ENCODE data around the gene PRSS33. TPM values are rescaled to one million over a fixed set of nuclear protein-coding genes. Genes with fewer than 3 reads are reported as not detected.

Gene PRSS33
- total RNA-seq, 1 experiment from 2014 or later = not detected

DNA sequence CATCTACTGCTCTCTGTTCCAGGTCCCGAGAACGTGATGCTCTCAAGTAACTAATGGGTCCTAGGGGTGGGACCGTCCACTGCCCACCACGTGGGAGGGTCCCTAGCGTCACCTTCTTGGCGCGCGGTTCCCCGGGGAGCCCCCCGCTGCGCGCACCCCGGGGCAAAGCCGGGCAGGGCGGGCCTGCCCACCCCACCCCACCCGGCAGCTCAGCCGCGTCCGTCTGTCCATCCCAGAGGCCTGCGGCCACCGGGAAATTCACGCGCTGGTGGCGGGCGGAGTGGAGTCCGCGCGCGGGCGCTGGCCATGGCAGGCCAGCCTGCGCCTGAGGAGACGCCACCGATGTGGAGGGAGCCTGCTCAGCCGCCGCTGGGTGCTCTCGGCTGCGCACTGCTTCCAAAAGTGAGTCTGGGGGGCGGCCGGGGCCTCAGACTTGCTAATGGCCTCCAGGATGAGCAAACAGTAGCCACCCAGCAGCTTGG is 11.4 kb upstream of the PRSS33 start:
- no peak overlapping the region for H3K4me3 ChIP-seq (ENCODE audit: insufficient read depth, low read depth, low read length)
- no peaks in the 10 kb centered on the region for H3K27me3 ChIP-seq (ENCODE audit: control insufficient read depth, insufficient read depth, low read length)
- no peaks in the 10 kb centered on the region for H3K36me3 ChIP-seq (replicated peaks; ENCODE audit: control insufficient read depth, insufficient read depth, low read length)
- no peak for DNase-seq

DNA sequence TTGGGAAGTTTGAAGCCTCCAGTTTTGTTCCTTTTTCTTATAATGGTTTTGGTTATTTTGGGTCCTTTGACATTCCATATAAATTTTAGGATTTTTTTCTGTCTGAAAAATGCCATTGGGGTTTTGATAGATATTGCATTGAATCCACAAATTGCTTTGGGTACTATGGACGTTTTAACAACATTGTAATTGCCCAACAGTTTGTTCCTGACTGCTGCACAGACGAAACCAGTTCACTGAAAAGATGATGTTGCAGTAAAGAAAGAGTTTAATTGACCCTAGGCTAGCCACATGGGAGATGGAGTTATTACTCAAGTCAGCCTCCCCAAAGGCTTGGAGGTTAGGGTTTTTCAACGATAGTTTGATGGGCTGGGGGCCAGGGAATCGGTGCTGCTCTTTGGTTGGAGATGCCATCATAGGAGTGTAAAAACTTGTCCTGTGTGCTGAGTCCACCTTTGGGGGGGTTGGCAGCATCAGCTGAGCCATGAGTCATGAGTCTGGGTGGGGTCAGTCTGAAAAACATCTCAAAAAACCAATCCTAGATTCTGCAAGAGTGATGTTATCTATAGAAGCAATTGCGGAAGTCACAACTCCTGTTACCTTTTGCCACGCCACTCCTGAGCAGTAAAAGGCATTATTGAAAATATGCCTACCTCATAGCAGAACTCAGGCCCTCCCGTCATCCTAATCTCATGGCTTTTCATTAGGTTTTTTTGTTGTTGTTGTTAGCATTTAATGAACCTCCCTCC is 8.2 kb upstream of the PRSS33 start:
- no peak overlapping the region for H3K4me3 ChIP-seq (ENCODE audit: insufficient read depth, low read depth, low read length)
- no peaks in the 10 kb centered on the region for H3K36me3 ChIP-seq (replicated peaks; ENCODE audit: control insufficient read depth, insufficient read depth, low read length)
- DNase-seq = no peak
- H3K27me3 ChIP-seq (ENCODE audit: control insufficient read depth, insufficient read depth, low read length) = no peaks in the 10 kb centered on the region

GRCh38 chr16:2792940-2793339 is 5.6 kb upstream of the PRSS33 start:
- H3K27me3 ChIP-seq (ENCODE audit: control insufficient read depth, insufficient read depth, low read length) = no peaks in the 10 kb centered on the region
- no peaks in the 10 kb centered on the region for H3K36me3 ChIP-seq (replicated peaks; ENCODE audit: control insufficient read depth, insufficient read depth, low read length)
- no peak for DNase-seq
- no peak overlapping the region for H3K4me3 ChIP-seq (ENCODE audit: insufficient read depth, low read depth, low read length)

- H3K36me3 ChIP-seq (replicated peaks; ENCODE audit: control insufficient read depth, insufficient read depth, low read length) = no peaks in the 10 kb centered on the region
- no peak for DNase-seq
- H3K27me3 ChIP-seq (ENCODE audit: control insufficient read depth, insufficient read depth, low read length) = no peaks in the 10 kb centered on the region; the same call in 1 of the 2 replicates
- H3K4me3 ChIP-seq (ENCODE audit: insufficient read depth, low read depth, low read length) = no peak overlapping the region
These were observed 3.8 kb upstream of the PRSS33 start for GRCh38 chr16:2791174-2791573.

DNA sequence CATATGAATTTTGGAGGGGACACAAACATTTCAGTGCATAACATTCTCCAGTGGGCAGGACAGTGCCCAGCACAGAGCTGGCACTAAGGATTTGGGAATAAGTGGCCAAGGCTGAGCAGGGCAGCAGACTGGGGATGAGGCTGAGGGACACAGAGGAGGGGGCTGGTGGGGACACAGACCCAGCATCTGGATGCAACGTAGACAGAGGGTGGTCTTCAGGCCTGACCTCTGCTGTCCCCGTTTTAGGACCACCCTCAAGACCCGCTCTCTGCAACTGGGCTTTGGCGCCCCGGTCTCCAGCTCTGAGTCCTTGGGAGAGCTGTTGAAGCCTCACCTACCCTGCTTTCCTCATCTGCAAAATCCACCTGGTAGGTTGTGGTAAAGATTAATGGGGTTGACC is 3.3 kb upstream of the PRSS33 start:
- Histone ChIP-seq H3K36me3 (replicated peaks; ENCODE audit: control insufficient read depth, insufficient read depth, low read length) (no peaks in the 10 kb centered on the region), H3K4me3 (ENCODE audit: insufficient read depth, low read depth, low read length) (no peak overlapping the region), H3K27me3 (ENCODE audit: control insufficient read depth, insufficient read depth, low read length) (no peaks in the 10 kb centered on the region; the same call in 1 of the 2 replicates)
- no peak for DNase-seq

DNA sequence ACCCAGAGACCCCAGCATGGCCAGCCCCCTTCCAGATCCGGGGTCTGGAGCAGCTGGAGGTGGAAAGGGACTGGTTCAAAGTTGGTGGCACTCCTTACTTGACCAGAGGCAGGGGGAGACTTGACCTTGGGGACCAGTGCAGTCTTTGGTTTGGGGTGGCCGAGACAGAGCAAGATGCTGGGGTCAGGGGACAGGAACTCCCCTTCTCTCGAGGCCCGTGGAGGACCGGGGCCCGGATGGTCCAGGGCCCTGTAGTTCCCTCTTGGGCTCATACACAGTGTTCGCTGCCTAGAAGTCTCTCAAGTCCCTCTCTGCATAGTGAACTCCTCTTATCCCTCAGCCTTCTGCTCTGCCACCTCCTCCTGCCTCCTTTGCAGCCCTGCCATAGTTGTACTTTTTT is 601 bp upstream of the PRSS33 start:
- H3K4me3 ChIP-seq (ENCODE audit: insufficient read depth, low read depth, low read length) = no peak overlapping the region

GRCh38 chr16:2786826-2787151 is 571 bp downstream of the PRSS33 start:
- no peaks in the 10 kb centered on the region for H3K36me3 ChIP-seq (replicated peaks; ENCODE audit: control insufficient read depth, insufficient read depth, low read length)
- H3K4me3 ChIP-seq (ENCODE audit: insufficient read depth, low read depth, low read length) = no peak overlapping the region
- H3K27me3 ChIP-seq (ENCODE audit: control insufficient read depth, insufficient read depth, low read length) = no peaks in the 10 kb centered on the region; the same call in 1 of the 2 replicates
- no peak for DNase-seq

More for the DNA sequence above, 601 bp upstream of the PRSS33 start:
- H3K36me3 ChIP-seq (replicated peaks; ENCODE audit: control insufficient read depth, insufficient read depth, low read length) = no peaks in the 10 kb centered on the region
- H3K27me3 ChIP-seq (ENCODE audit: control insufficient read depth, insufficient read depth, low read length) = no peaks in the 10 kb centered on the region; the same call in 1 of the 2 replicates
- peak; percentile 34 for DNase-seq

- peak; percentile 44 for DNase-seq
- no peak overlapping the region for H3K4me3 ChIP-seq (ENCODE audit: insufficient read depth, low read depth, low read length)
These were observed 1.1 kb downstream of the PRSS33 start for GRCh38 chr16:2786061-2786825.

DNA sequence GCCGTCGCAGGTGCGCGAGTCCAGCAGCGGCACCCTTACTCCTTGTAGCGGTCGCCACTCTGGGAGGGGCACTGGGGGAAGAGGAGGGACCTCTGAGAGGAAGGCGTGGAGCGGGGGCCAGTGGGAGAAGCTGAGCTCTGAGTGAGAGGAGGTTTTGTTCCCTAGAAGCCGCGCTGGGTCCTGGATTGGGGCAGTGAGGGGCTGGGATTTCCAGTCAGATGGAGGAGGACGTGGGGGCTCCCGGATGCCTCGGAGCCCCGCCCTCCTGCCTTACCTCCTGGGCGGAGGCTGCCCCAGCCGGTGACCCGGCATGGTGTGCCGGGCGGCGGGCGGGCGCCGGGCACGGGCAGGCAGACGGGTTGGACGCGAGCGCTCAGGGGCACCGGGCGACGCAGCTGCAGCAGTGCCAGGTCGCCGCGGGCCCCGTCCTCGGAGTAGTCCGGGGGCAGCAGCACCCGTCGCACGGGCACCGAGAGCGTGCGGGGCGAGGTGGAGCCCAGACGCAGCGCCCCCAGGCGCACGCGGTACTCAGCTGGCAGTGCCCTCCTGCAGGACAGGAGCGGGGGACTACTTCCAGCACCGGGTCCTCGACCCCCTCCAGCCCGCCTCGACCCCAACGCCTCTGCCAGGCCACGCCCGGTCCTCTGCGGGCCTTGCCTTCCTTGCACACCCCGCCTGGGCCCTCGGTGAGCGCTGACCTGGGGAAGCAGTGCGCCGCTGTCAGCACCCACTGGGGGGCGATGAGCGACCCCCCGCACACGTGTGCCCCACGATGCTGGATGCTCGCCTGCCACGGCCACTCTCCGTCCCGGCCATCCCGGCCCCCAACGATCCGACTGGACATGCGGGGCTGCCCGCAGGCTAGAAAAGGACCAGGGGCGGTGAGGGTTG is 2.0 kb downstream of the PRSS33 start:
- Histone ChIP-seq H3K4me3 (ENCODE audit: insufficient read depth, low read depth, low read length) (no peak overlapping the region), H3K36me3 (replicated peaks; ENCODE audit: control insufficient read depth, insufficient read depth, low read length) (no peaks in the 10 kb centered on the region), H3K27me3 (ENCODE audit: control insufficient read depth, insufficient read depth, low read length) (no peaks in the 10 kb centered on the region; the same call in 1 of the 2 replicates)
- DNase-seq = peak; percentile 85

More at GRCh38 chr16:2786061-2786825, 1.1 kb downstream of the PRSS33 start:
- H3K36me3 ChIP-seq (replicated peaks; ENCODE audit: control insufficient read depth, insufficient read depth, low read length) = no peaks in the 10 kb centered on the region
- no peaks in the 10 kb centered on the region; the same call in 1 of the 2 replicates for H3K27me3 ChIP-seq (ENCODE audit: control insufficient read depth, insufficient read depth, low read length)

DNA sequence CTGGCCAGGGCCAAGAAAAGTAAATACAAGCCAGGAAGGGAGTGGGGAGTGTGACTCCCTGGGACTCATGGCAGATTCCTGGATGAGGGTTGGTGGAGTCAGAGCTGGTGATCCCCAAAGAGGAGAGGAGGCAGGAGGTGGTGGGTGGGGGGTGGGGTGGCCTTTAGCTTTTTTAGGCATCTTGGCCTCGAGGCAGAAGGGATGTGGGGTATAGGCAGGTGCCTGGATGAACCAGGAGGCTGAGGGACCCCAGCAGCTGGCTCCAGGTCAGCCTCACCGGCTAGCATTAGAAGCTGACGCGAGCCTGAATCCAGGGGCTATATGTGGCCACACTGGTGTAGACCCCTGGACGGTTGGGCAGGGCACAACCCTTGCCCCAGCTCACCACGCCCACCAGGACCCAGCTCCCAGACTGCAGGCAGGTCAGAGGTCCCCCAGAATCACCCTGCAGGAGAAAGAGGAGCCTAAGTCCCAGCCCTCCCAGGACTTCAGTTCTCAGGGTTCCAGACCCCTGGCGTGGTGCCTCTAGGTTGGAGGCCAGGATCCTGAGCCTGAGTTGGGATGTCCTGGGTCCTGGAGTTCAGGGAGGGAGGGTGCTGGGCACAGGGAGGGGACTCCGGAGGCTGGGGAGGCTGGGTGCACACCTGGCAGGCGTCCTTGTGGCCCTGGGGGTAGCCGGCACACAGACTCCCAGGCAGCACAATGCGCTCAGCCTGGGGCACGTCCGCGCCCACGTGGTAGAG is 2.8 kb downstream of the PRSS33 start:
- H3K4me3 ChIP-seq (ENCODE audit: insufficient read depth, low read depth, low read length) = no peak overlapping the region

DNA sequence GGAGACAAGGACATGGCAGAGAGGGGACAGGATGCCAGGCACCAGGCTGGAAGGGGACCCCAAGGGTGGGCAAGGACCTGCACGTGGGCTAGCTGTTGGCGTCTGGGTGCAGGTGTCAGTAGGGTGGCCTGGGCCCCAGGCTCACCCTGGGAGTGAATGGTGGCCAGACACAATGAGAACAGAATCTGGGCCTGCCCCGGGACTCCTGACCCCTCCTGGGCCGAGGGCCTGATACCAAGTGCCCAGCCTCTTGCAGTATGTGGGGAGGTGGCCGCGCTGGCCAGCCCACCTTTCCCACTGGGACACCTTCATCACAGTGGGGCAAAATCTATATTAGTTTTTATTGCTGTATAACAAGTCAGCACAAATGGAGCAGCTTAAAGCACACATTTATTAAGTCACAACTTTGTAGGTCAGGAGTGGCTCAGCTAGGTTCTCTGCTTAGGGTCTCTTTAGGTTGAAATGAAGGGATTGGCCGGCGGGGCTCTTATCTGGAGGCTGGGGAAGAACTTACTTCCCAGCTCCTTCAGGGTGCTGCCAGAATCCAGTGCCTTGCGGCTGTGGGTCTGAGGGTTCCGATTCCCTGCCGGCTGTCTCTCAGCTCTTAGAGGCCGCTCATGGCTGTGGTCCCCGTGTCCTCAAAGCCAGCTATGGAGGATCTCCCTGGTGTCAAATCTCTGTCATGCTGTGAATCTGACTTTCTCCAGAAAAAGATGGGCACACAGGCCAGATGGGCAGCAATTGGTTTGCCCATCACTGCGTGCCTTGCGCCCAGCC is 3.6 kb downstream of the PRSS33 start:
- H3K36me3 ChIP-seq (replicated peaks; ENCODE audit: control insufficient read depth, insufficient read depth, low read length) = no peaks in the 10 kb centered on the region
- DNase-seq = peak; percentile 45
- H3K4me3 ChIP-seq (ENCODE audit: insufficient read depth, low read depth, low read length) = no peak overlapping the region
- H3K27me3 ChIP-seq (ENCODE audit: control insufficient read depth, insufficient read depth, low read length) = no peaks in the 10 kb centered on the region; the same call in 1 of the 2 replicates

More for the DNA sequence above, 2.8 kb downstream of the PRSS33 start:
- H3K36me3 ChIP-seq (replicated peaks; ENCODE audit: control insufficient read depth, insufficient read depth, low read length) = no peaks in the 10 kb centered on the region
- DNase-seq = peak; percentile 54
- no peaks in the 10 kb centered on the region; the same call in 1 of the 2 replicates for H3K27me3 ChIP-seq (ENCODE audit: control insufficient read depth, insufficient read depth, low read length)

DNA sequence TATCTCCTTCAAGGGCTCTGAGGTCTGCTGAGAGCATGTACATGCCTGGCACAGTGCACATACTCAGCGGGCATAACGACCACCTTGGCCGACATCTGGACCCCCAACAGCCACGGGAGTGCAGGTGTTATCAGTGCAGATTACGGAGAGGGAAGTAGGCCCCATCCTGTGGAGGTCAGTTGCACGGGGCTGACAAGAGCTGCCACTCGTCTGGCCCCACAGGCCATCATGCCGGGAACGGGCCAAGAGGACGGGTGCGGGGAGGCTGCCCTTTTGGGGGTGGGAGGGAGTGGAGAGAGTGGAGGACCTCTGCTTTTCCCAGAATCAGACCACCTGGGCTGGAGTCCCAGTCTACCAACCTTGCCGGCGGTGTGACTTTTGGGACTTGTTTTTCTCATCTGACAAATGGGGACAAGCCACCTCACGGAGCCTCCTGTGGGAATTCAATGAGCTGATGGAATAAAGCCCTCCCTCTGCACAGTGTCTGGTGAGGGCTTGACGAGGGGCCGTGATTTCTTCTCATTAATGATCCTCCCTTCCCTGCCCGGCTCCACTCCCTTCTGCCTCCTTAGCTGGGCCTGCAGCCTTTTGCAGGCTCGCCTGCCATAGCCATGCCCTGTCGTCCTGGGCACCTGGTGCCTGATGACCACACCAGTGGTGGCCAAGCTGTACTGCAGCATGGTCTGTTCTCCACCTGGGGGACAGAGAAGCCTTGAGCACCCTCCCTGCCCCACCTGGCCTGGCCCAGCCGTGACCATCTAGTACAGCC is 4.6 kb downstream of the PRSS33 start:
- no peak overlapping the region for H3K4me3 ChIP-seq (ENCODE audit: insufficient read depth, low read depth, low read length)
- no peaks in the 10 kb centered on the region; the same call in 1 of the 2 replicates for H3K27me3 ChIP-seq (ENCODE audit: control insufficient read depth, insufficient read depth, low read length)
- no peaks in the 10 kb centered on the region for H3K36me3 ChIP-seq (replicated peaks; ENCODE audit: control insufficient read depth, insufficient read depth, low read length)
- peak; percentile 74 for DNase-seq

Data from H7 (cell line).